A673 (cell line): ENCODE measurements around the gene MARK2. TPM values are rescaled to one million over a fixed set of nuclear protein-coding genes. Genes with fewer than 3 reads are reported as not detected.

ENCODE experiments used
- BruUV-seq: library from RNA; stranded (reverse); fragments of 400-500 nt; replicated peaks from 2 replicates; lab custom pipeline; 2021; lab: Mats Ljungman, UMichigan
- CTCF ChIA-PET: fragments of 300-600 bp; sonication (Branson Sonifier 250); formaldehyde crosslinking; loops from one replicate; lab custom pipeline; 2022; ENCODE audit warnings: antibody characterized with exemption; lab: Charles Lee
- POLR2A ChIA-PET: fragments of 300-600 bp; sonication (Branson Sonifier 250); formaldehyde crosslinking; loops from one replicate; lab custom pipeline; 2022; ENCODE audit warnings: antibody characterized with exemption; ENCODE audit not compliant: low non-redundant PET; lab: Charles Lee
- DNase-seq: peaks from one replicate; pipeline ENCODE4 v3.0.0-alpha.2; 2015; ENCODE audit warnings: low spot score
- H3K27ac ChIP-seq: fragments of 200-600 bp; sonication (generic); 2 replicates; pipeline ENCODE4 v1.5.1; 2016; ENCODE audit warnings: mixed run types, low read depth, mild to moderate bottlenecking, mixed read lengths, antibody characterized with exemption, low read length; ENCODE audit not compliant: poor library complexity, severe bottlenecking
- H3K27me3 ChIP-seq: fragments of 200-600 bp; sonication (generic); replicated peaks from 2 replicates; pipeline ENCODE4 v1.6.1; 2017; ENCODE audit warnings: mixed run types, low read depth, mild to moderate bottlenecking, mixed read lengths, antibody characterized with exemption, low read length; ENCODE audit not compliant: insufficient read depth, poor library complexity
- H3K36me3 ChIP-seq: fragments of 200-600 bp; sonication (generic); 2 replicates; pipeline ENCODE4 v1.6.1; 2016; ENCODE audit warnings: mixed run types, mild to moderate bottlenecking, mixed read lengths, antibody characterized with exemption, low read length; ENCODE audit not compliant: insufficient read depth, poor library complexity, severe bottlenecking
- H3K4me1 ChIP-seq: fragments of 200-600 bp; sonication (generic); 2 replicates; pipeline ENCODE4 v1.6.1; 2017; ENCODE audit warnings: mixed run types, mild to moderate bottlenecking, mixed read lengths, antibody characterized with exemption, low read length; ENCODE audit not compliant: insufficient read depth, poor library complexity, severe bottlenecking
- H3K4me3 ChIP-seq: fragments of 200-600 bp; sonication (generic); 2 replicates; pipeline ENCODE4 v1.5.1; 2016; ENCODE audit warnings: low read depth, mixed run types, mild to moderate bottlenecking, mixed read lengths, low read length; ENCODE audit not compliant: poor library complexity, severe bottlenecking
- H3K9me3 ChIP-seq: fragments of 200-600 bp; sonication (generic); 2 replicates; pipeline ENCODE4 v1.6.1; 2016; ENCODE audit warnings: mixed run types, low read depth, mild to moderate bottlenecking, mixed read lengths, antibody characterized with exemption, low read length; ENCODE audit not compliant: poor library complexity, severe bottlenecking
- CTCF ChIP-seq: fragments of 300-800, 200-600 bp; sonication (generic); conservative IDR thresholded peaks from 2 replicates; pipeline ENCODE4 v1.5.1; 2017; ENCODE audit warnings: low read depth, mild to moderate bottlenecking, antibody characterized with exemption, low read length, moderate library complexity, mixed read lengths
- EZH2 ChIP-seq: fragments of 200-600 bp; sonication (generic); IDR thresholded peaks from 2 replicates; pipeline ENCODE4 v1.6.1; 2017; ENCODE audit warnings: borderline replicate concordance, low read depth, mild to moderate bottlenecking, mixed read lengths, antibody characterized with exemption, low read length; ENCODE audit not compliant: poor library complexity, severe bottlenecking
- intact Hi-C: fragments of 100-400 bp; cut with micrococcal nuclease; formaldehyde crosslinking; loops from one replicate; pipeline ENCODE4 v1.10.0; 2022; ENCODE audit not compliant: unreplicated experiment
- total RNA-seq: library from RNA; stranded (reverse); gene quantifications from 2 replicates; pipeline ENCODE4 v1.2.3, GENCODE V29; 2021

Gene MARK2
- total RNA-seq, 1 experiment from 2014 or later: 61.7 TPM

GRCh38 chr11:63837027-63837688 is 1.8 kb upstream of the MARK2 start:
- TF ChIP-seq EZH2 (no peak), CTCF (peak; percentile 90)

GRCh38 chr11:63837739-63838138 is 1.2 kb upstream of the MARK2 start:
- Histone ChIP-seq H3K4me3 (no peak overlapping the region), H3K27ac (peak overlapping the region; percentile 3), H3K4me1 (peaks cover 26% of the 10 kb centered on the region), H3K36me3 (peaks cover 5% of the 10 kb centered on the region), H3K27me3 (no peaks in the 10 kb centered on the region), H3K9me3 (no peaks in the 10 kb centered on the region)
- ChIA-PET POLR2A (no interaction called here), CTCF (interaction anchor here (1.2 to 4.5 kb wide), 3 partner anchors 33 to 107 kb away, joined by 4 to 44 read pairs (median 4); no protein-coding TSS in a partner anchor)
- DNase-seq: no peak
- no peak for TF ChIP-seq EZH2
- TF ChIP-seq CTCF: no peak
- intact Hi-C loops: loop anchor here (1.0 to 10.0 kb wide), 4 partner anchors 69 to 311 kb away; partner anchors contain the start of gene COX8A
- BruUV-seq: no TSS peak

More at GRCh38 chr11:63837027-63837688, 1.8 kb upstream of the MARK2 start:
- no peaks in the 10 kb centered on the region for H3K36me3 ChIP-seq
- ChIA-PET CTCF (interaction anchor here (0.5 to 4.5 kb wide), 4 partner anchors 32 to 111 kb away, joined by 4 to 44 read pairs (median 8); no protein-coding TSS in a partner anchor), POLR2A (no interaction called here)
- H3K27me3 ChIP-seq: no peaks in the 10 kb centered on the region
- intact Hi-C loops: loop anchor here (1.0 to 10.0 kb wide), 2 partner anchors 69 to 138 kb away; partner anchors contain the start of gene COX8A
- no peak overlapping the region for H3K4me3 ChIP-seq
- no peak overlapping the region for H3K27ac ChIP-seq
- no peaks in the 10 kb centered on the region for H3K9me3 ChIP-seq
- BruUV-seq: no TSS peak
- DNase-seq: peak; percentile 91
- H3K4me1 ChIP-seq: peaks cover 25% of the 10 kb centered on the region

- DNase-seq: no peak
- Histone ChIP-seq H3K4me3 (peak overlapping the region; percentile 98), H3K4me1 (peaks cover 31% of the 10 kb centered on the region), H3K27ac (peak overlapping the region; percentile 3), H3K9me3 (no peaks in the 10 kb centered on the region), H3K36me3 (peaks cover 8% of the 10 kb centered on the region), H3K27me3 (no peaks in the 10 kb centered on the region)
- POLR2A ChIA-PET: interaction anchor here (0.6 to 0.8 kb wide), 4 partner anchors 10 to 97 kb away, joined by 3 to 8 read pairs (median 4); no protein-coding TSS in a partner anchor
- TF ChIP-seq EZH2 (no peak), CTCF (no peak)
- CTCF ChIA-PET: interaction anchor here (0.5 to 4.5 kb wide), 6 partner anchors 107 to 434 kb away, joined by 3 to 44 read pairs (median 5); partner anchors contain the start of gene STIP1
- intact Hi-C loops: loop anchor here (1.0 to 10.0 kb wide), 3 partner anchors 107 to 311 kb away; partner anchors contain the start of gene COX8A
- no TSS peak for BruUV-seq
These were observed 696 bp upstream of the MARK2 start for GRCh38 chr11:63838150-63838677.
